GM21737 (cell line): ENCODE measurements around the gene WHRN.

Experiments used
- ATAC-seq: cut with Tn5 transposase; IDR thresholded peaks from one replicate; pipeline ENCODE4 v1.9.1; 2021; ENCODE audit warnings: mild to moderate bottlenecking, moderate library complexity; ENCODE audit not compliant: unreplicated experiment

Gene WHRN

DNA sequence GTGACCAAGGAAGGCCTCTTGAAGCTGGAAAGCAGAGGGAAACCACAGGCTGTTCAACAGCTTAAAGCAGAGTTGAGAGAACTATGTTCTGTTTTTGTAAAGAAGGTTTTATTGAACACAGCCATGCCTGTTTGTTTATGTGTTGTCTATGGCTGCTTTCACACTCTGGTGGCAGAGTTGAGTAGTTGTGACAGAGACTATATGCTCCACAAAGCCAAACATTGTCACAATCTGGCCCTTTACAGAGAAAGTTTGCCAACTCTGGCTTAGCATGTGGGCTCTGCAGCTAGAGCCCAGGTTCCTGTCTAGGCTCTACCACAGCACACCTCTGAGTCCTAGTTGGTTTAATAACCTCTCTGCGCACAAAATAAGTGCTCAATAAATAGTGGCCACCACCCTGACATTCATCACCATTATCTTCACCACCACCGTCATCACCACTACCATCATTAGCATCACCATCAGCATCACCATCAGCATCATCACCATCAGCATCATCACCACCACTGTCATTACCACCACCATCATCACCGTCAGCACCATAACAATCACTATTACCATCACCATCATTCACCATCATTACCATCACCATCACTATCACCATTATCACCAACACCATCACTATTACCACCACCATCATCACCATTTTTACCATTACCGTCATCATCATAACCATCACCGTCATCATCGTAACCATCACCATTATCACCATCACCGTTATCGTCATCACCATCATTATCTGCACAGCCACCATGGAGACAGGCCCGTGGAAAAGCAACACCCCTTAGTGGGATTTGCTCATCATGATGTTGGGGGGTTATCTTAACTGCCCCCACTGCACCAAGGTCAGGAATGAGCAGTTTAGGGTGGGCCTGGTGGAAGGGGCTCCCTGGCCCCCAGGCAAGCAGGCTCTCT is 135.8 kb downstream of the WHRN start:
- no peak for ATAC-seq

DNA sequence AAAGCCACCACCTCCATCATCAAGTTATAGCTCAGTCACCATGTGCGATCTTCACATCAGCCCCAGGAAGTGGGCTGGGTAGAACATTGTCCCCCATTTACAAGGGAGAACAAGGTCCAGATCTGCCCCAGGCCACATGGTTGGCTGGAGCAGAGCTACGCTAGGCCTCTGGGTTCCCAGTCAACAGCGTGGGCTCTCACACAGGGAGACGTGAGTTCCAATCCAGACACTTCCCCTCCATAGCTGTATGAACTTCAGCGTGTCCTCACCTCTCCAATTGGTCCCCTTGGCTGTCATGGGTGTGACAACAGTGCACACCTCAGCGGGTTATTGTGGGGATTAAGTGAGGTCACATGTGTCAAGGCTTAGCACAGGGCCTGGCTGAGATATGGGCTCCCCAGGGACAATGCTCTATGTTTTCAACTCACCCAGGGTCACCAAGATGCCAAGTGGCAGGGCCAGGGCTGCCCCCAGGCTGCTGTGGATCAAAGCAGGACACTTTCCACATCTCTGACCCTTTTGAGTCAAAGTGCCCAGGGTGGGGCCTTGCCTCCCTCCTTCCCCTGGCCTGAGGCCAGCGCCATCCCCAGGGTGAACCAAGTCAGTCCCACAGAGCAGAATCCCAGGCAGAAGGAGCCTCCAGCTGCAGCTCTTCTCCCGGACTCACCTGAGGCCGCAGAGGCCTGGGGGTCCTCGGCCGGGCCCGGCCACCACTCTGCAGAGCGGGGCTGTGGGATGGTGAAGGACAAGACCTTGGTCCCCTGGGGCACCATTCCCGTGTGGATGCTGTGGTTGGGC is 137.3 kb downstream of the WHRN start:
- ATAC-seq, result no peak

DNA sequence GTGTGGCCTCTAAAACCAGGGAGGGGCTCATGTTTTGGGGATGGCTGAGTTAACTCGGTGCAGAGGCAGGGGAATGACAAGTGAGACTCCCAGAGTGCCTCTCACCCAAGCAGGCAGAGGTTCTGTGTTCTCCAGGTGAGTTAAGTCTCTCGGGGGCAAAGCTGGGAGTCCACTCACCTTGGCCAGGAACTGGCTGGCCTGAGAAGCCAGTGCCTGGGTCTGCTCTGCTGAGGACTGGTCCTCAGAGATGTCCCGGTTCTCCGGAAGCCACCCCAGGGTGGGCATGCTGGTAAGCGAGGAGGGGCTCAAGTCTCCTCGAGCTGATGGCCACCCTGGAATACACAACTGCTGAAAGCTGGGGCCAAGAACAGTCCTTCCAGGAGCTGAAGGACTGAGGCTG is 137.9 kb downstream of the WHRN start:
- no peak for ATAC-seq

DNA sequence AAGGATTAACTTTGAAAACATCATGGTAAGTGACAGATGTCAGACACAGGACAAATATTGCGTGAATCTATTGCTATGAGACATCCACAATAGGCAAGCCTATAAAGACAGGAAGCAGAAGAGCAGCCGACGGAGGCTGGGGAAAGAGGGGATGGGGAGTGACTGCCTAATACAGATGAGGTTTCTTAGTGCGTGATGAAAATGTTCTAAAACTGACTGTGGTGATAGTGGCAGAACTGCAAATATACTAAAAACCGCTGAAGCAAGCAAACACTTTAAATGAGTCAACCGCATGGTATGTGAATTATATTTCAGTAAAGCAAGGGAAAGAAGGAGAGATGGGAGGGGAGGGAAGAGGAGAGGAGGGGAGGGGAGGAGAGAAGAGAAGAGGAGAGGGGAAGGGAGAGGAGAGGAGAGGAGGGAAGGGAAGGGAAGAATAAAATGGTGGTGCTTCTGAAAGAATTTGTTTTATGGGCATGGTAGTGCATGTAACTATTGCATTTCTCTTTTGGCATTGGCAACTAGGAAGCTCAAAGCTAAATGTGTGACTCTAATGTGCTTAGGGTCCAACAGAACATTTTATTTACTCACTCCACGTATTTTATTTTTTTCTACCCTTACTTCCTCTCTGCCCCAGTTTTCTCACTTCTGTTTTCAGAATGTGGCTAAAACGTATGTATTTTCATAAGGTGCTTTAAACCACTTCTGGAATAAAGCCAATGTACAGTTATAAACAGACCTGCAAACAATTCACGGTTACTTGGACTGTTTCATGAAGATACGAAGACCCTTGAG is 138.7 kb downstream of the WHRN start:
- peak; percentile 39 for ATAC-seq

DNA sequence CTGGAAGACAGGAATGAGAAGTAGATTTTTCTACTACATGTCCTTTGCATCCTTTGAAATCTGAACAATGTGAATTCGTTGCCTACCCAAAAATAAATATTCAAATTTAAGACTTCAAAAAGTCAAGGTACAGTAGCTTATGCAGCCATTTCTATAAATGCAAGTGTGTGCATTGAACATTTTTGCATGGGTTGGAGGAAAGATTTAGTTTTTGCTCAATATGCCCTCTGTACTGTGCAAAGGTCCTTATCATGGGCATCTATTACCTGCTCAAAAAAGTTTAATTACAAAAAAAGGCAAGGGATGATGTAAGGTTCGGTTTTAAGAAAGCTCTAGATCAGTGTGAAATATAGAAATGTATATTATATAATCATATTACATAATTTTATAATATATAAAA is 140.1 kb downstream of the WHRN start:
- ATAC-seq, result no peak

DNA sequence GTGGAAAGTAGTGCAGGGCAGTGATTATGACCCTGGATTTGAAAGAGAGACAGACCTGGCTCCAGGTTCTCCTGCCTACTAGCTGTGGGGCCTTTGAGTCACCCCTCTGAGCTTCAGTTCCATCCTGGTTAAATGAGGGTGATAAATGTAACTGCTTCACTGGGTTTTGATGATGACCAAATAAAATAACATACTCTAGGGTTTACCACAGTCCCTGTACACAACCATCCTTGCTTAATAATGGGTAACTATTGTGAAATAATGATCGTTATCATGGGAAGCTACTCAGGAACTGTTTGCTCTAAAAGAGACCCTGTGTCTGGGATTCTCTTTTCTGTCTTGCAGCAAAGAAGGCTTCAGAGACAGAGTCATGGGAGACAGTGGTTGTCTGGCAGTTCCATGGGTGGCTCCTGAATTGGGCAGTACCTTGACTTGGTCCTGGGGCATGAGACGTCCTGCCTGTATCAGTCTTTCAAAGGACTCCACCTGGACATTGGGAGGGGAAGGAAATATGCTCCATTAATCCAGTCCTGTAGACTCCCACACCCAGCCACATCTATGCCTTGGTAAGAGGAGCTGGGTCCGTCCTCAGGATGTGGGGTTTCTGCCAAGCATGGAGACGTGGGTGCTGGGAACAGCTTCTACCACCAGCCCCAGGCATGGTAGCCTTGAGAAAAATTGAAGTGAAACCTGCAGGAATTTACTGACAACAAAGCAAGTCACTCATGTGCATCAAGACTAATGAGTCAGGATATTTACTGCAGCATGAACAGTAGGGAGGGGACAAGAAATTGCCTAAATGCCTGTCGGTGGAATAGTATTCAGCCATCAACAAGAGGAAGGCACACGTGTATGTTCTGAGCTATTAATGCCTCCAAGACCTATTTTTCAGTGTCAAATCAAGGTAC is 140.9 kb downstream of the WHRN start:
- ATAC-seq, result no peak

DNA sequence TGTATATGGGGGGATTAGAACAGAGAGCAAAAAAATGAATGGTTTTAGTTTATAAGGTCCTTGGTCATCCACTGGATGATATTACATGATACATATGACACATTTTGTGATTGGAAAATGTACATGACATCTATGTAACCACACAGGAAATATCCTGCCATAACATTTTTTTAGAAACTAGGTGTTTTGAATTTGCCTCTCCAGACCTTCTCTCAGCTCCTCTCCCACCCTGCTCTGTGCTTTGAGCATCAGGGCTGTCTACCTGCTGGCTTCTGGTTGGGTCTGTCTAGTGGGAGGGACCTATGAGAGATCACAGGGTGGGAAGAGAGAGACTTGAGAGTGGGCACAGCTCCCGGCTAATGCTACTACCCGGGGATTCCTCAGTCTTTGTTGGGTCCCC is 141.8 kb downstream of the WHRN start:
- no peak for ATAC-seq

DNA sequence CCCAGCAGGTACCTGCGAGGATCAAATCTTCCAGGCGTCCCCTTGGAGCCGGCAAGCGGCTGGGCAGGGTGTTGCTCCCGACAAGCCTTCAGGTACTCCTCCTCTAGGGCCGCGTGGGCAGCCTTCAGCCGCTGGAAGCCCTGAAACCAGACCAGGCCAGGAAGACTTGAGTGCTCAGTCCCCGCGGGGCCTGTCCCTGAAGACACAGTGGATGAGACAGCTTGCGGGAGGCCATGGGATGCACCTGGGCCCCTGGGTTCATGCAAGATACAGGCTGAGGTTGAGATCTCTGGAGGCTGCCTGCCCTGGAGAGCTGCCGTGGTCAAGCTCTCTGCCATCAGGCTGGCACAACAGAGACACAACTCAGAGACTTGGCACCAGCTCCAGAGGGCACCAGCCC is 142.9 kb downstream of the WHRN start:
- no peak for ATAC-seq

DNA sequence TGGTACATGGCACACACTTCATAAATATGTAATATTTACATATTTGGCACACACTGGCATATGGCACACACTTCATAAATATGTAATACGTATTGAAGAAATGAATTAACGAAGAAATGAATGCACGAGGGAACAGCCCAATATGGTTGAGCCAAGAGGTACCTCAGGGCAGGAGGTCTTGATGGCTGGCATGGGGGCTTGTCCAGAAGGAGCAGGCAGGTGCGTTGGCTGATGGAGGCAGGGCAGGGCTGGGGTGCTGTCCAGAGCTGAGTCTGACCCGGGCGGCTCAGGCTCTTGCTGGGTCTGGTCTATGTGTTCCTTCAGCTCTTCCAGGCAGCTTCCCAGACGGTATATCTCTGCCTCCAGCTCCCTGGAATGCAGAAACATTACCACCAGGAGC is 143.7 kb downstream of the WHRN start:
- ATAC-seq, result no peak

DNA sequence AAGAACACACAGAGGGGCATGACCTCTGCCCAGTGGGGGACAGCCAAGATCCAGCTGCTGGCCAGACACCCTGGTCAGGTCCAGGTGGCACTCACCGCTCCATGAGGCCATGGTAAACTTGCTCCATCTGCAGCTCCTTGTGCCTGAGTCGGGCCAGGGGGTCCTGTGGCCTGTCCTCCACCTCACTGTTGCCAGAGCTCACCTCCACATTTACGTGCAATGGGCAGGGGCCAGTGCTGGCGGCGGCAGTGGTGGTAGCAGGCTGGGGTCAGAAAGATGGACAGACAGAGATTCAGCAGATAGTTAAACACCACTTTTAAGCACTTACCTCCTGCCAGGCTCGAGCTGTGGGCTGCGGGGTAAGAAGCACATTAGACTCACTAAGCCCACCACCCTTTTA is 145.5 kb downstream of the WHRN start:
- no peak for ATAC-seq

DNA sequence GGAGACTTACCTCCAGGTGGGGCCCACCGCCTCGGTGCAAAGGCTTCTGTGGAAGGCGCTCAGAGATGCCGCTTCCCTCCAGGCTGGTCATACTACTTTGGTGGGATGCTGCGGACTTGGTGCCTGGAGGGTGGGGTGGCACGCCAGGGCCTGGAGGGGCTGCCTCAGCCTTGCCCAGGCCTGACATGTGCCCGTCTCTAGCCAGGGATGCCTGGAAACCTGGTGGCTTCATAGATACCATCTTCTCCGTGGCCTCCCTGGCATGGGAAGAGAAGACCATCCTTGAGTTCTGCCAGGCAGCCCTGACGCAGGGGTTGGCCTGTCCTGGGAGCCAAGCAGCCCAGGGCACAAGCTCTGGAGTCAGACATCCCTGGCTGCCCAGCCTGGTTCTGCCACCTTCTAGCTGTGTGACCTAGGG is 147.4 kb downstream of the WHRN start:
- ATAC-seq, result no peak

DNA sequence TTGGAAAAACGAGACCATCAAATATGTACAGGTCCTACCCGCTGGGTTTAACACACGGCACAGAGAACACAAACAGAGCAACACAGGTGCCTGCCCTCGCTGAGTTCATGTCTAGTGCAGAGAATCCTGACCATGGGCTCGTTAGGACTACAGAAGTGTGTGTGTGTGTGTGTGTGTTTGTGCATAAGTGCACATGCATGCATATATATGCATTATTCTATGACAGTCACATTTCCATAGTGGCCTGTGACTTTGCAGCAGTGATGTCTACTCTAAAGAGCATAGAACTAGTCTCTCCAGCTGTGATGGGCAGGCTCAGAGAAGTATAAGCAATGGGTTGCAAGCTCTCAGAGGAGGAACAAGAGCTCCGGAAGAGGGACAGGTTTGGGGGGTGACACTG is 147.9 kb downstream of the WHRN start:
- ATAC-seq, result no peak

DNA sequence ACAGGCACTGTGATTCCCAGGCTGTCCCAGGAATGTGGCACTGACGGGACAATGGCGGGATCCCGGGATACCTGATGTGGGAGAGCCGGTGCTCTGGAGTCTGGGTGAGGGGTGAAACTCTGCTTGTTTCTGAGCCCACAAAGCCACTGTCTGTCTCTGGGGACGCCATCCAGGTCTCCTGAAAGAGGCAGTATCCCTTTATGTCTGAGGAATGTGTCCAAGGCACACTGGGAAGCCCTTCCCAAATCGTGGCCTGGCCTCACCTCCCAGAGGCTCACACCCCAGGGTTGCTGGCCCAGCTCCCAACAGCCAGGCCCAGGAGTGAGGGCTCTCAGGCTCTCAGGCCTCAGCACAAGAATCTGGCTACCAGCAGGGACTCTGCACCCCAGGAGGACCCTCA is 148.5 kb downstream of the WHRN start:
- ATAC-seq, result no peak

DNA sequence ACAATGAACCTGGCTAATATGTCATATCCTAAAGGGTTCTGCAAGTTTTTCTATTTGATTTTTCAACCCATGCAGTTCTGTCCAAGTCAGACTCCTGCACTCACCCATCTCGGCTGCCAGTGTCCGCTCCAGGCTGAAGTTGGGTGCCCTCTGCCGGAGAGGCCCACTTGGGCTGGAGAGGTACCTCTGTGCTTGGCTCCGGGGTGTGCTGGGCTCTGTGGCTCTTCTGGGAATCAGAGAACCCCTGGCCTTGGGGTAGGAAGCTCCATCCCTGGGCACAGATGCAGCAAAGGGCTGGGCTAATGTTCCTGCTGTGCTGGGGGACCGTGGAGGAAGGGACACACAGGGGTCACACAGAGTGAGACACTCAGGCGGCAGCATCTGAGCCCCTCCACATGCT is 149.5 kb downstream of the WHRN start:
- ATAC-seq, result no peak
